ENCODE results near the gene C20orf204. TPM values are rescaled to one million over a fixed set of nuclear protein-coding genes. Genes with fewer than 3 reads are reported as not detected.

The C20orf204 gene
- total RNA-seq, 1 donor from 2014 or later: 0.82 TPM

GRCh38 chr20:64056889-64057627, 21.1 kb downstream of the C20orf204 start:
- no peak for DNase-seq

- peak; percentile 79 for DNase-seq
These were observed 21.9 kb downstream of the C20orf204 start for GRCh38 chr20:64057628-64058498.

DNA sequence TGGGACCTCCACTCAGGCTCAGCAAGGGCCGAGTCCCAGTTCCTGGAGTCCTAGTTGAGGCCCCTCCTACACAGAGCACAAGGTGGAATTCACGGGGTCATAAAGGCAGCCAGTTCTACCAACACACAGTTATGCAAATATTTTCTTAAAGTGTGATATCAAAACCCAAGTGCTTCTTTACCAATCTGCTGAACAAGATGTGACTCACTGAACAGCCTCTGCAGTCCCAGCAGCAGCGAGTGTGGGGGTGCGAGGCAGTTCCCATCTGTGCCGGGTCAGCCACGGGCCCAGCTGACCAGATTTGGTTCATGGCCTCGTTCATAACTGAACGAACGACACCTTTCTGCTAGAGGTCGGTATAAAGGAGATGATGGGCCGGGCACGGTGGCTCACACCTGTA, 22.6 kb downstream of the C20orf204 start:
- no peak for DNase-seq

GRCh38 chr20:64062276-64062595, 26.3 kb downstream of the C20orf204 start:
- DNase-seq: no peak

GRCh38 chr20:64062596-64063388, 26.8 kb downstream of the C20orf204 start, which contains the start of gene TCEA2:
Gene TCEA2, plus strand, starts transcription at chr20:64063198. Its CDS starts 115 bp downstream, at chr20:64063313.
- peak; percentile 98 for DNase-seq

GRCh38 chr20:64063389-64064144, 27.6 kb downstream of the C20orf204 start:
- no peak for DNase-seq

DNA sequence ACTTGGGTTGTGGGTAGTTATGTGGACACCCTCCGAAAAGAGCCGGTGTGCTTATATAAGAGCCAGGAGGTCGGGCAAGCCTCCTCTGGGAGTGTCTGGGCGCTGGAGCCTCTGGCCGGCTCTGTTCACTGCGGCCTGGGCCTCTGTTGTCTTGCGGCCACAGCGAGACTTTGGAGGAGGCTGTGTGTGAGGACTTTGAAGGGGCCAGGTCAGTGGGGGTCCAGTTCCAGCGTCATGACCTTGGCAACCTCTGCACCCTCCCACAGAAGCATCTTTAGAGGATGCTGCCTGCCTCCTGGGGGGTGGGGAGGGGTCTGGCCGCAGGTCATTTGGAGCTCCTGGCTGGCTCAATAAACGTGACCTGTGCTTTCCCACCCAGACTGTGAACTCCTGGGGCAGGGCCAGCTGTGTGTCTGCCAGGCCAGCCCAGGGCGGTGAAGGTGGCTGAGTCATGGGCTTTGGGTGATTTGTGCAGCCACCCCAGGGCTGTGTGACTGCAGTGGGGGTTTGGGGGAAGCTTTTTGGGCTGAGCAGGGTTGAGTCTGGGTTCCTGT, 28.2 kb downstream of the C20orf204 start:
- no peak for DNase-seq

DNA sequence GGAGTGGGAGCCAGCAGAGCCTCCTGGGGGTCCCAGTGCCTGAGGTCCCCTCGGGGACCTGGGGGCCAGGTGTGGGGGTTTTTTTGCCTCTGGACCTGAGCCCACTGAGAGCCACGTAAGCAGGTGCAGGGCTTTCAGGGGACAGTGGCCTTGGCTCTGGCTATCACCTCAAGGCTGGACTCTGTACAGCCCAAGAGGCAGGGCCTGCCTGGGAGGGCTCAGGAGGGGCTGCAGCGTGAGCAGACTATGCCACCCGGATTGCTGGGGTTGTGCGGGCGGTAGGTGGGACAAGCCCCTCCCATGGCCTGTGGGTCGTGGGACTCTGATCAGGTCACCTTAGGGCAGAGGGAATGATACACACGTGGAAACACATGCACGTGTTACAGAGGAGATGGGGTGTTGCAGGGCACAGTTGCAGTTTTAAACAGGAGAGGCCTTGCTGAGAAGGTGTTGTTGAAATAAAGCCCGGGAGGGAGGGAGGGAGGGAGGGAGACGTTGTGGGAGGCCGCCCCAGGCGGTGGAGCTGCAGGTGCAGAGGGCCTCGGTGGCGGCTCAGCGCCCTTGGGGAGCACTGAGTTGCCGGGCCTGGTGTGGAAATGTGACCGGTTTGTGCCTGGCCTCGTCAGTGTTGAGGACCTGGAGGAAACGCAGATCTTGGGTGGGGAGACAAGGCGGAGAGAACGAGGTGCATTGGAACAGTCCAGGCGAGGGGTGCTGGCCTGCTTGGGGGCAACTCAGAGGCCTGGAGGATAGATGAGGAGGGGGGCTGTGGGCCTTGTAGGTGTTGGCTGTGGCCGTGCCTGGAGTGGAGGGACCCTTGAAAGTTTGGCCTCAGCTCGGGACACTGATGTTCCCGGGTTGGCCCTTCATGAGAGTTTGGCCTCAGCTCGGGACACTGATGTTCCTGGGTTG, 29.3 kb downstream of the C20orf204 start:
- no peak for DNase-seq

- DNase-seq: no peak
These were observed 30.0 kb downstream of the C20orf204 start for GRCh38 chr20:64065974-64066343.

DNA sequence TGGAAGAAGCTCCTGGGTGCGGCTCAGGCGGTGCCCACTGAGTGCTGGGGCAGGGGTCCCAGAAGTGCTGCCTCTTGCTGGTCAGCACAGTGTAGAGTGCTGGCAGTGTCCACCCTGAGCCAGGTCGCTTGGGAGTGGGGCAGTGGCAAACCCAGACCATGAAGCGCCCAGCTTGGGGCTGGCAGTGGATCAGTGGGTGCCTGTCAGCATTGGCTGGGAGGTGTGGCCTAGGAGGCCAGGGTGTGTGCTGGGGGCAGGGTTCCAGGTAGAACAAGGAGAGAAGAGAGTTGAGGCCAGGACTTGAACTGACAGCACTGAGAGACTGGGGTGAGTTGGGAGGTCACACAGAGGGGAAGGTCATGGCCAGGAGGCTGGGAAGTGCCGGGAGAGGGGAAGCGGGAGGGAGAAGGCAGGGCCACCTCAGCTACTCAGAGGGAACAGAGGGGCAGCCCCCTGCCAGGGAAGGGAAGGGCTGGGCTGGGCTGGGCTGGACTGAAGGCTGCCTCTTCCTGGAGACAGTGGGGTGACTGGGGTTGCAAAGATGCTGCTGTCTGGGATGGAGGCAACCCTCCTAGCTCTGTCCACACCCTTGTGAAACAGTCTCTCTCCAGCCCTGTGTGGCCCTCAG, 31.1 kb downstream of the C20orf204 start:
- no peak for DNase-seq

DNA sequence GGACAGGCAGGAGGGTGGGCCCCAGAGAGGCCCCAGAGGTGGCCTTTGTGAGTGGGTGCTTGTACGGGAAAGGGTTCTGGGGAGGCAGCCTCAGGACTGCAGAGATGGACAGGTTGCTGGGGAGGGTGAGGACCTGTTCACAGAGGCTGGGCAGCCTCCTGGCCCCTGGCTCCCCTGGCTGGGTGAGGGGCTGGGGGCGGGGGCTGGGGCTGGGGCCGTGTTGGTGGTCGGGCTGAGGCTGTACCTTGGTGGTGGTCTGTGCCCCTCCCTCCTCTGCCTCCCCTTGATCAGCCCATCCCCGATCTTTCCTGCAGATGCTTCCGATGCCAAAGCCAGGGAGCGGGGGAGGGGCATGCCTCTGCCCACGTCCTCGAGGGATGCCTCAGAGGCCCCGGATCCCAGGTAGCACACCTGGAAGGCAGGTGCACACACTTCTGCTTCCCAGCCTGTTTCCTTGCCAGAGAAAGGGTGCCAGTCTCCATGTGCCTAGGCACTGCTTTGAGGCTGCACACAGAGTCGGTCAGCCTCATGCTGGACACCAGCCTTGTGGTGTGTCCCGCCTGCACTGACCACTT, 31.8 kb downstream of the C20orf204 start:
- DNase-seq: no peak

DNA sequence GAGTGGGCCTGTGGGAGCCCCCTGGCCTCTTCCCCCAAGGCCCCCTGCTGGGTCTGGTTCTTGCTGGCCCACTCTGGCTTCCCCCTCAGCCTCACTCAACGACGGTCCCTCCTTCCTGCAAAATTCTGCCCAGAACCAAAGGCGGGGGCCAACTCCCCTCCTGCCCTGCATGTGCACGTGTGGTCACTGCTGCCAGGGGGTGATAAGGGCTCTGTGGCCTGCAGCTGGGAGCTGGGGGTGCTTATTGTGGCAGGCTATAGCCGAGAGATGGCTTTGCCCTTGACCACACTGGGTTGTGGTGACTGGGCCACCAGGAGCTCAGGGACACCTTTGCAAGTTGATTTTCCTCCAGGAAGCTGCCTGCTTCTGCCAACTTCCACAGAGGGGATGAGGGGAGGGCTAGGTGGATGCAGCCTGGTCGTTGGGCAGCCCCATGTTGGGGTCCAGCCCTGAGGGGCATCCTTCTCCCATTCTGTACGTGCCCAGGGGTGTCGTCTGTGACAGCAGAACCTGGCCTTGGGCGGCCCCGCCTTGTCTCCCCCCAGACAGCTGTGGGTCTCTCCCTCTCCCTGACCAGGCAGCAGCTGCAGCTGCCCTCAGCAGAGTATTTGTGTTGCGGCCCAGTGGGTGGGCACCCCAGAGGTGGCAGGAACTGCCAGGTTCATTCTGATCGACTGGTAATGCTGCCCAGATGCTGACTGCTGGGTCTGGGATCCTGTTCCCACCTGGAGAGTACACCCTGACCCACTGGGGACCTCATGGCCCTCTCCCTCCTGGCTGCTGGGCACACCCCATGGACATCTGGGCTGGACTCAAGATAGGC, 32.6 kb downstream of the C20orf204 start:
- DNase-seq: no peak

DNA sequence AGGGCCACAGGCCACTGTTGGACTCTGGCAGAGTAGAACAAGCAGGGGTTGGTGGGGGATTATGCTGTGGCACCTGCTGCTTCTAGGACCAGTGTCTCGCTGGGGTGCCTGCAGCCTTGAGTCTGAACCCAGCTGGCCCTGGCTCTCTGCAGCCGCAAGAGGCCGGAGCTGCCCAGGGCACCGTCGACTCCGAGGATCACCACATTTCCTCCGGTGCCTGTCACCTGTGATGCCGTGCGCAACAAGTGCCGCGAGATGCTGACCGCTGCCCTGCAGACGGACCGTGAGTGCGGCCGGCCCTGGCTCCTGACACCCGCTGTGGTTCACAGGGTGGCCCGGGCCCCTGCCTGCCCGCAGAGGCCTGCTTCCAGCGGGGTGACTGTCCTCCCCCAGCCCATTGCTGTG, 33.2 kb downstream of the C20orf204 start:
- DNase-seq: no peak

- peak; percentile 35 for DNase-seq
These were observed 33.7 kb downstream of the C20orf204 start for GRCh38 chr20:64069614-64070243.

GRCh38 chr20:64070244-64070993, 34.4 kb downstream of the C20orf204 start:
- DNase-seq: no peak

GRCh38 chr20:64071341-64072332, 35.7 kb downstream of the C20orf204 start:
- DNase-seq: no peak

Measured in tongue (tissue), 2 donors.